ENCODE results near the gene SPATS2L.

DNA sequence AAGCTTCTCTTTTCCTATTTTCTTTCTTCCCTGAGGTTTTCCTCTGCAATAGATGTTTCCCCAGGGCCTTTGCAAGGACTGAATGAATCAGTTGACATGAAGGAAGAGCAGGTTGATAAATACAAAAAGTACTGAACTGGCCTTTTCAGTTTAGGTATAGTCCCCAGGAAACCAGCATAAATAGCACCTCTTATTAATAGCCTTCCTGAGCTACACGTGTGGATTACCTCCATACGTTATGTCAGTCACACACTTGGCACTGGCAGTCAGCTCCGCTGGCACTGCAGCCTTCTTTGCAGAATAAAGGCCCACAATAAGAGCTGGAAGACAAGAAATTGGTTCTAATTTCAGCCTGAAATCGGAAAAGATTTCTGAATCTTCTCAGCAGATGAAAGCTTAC is 142.7 kb downstream of the SPATS2L start:
- TF ChIP-seq, protein P1, sequence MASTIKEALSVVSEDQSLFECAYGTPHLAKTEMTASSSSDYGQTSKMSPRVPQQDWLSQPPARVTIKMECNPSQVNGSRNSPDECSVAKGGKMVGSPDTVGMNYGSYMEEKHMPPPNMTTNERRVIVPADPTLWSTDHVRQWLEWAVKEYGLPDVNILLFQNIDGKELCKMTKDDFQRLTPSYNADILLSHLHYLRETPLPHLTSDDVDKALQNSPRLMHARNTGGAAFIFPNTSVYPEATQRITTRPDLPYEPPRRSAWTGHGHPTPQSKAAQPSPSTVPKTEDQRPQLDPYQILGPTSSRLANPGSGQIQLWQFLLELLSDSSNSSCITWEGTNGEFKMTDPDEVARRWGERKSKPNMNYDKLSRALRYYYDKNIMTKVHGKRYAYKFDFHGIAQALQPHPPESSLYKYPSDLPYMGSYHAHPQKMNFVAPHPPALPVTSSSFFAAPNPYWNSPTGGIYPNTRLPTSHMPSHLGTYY (CRISPR knock-in tag; IDR thresholded peaks at IDR 0.05), result no peak
- TF ChIP-seq, protein P2, sequence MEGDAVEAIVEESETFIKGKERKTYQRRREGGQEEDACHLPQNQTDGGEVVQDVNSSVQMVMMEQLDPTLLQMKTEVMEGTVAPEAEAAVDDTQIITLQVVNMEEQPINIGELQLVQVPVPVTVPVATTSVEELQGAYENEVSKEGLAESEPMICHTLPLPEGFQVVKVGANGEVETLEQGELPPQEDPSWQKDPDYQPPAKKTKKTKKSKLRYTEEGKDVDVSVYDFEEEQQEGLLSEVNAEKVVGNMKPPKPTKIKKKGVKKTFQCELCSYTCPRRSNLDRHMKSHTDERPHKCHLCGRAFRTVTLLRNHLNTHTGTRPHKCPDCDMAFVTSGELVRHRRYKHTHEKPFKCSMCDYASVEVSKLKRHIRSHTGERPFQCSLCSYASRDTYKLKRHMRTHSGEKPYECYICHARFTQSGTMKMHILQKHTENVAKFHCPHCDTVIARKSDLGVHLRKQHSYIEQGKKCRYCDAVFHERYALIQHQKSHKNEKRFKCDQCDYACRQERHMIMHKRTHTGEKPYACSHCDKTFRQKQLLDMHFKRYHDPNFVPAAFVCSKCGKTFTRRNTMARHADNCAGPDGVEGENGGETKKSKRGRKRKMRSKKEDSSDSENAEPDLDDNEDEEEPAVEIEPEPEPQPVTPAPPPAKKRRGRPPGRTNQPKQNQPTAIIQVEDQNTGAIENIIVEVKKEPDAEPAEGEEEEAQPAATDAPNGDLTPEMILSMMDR (IDR thresholded peaks at IDR 0.05), result no peak
- no peak for TF ChIP-seq ZBTB21 (CRISPR knock-in tag; IDR thresholded peaks at IDR 0.05; ENCODE audit: borderline replicate concordance)
- TF ChIP-seq JUN (CRISPR knock-in tag; IDR thresholded peaks at IDR 0.05), result no peak
- TF ChIP-seq, protein P3, sequence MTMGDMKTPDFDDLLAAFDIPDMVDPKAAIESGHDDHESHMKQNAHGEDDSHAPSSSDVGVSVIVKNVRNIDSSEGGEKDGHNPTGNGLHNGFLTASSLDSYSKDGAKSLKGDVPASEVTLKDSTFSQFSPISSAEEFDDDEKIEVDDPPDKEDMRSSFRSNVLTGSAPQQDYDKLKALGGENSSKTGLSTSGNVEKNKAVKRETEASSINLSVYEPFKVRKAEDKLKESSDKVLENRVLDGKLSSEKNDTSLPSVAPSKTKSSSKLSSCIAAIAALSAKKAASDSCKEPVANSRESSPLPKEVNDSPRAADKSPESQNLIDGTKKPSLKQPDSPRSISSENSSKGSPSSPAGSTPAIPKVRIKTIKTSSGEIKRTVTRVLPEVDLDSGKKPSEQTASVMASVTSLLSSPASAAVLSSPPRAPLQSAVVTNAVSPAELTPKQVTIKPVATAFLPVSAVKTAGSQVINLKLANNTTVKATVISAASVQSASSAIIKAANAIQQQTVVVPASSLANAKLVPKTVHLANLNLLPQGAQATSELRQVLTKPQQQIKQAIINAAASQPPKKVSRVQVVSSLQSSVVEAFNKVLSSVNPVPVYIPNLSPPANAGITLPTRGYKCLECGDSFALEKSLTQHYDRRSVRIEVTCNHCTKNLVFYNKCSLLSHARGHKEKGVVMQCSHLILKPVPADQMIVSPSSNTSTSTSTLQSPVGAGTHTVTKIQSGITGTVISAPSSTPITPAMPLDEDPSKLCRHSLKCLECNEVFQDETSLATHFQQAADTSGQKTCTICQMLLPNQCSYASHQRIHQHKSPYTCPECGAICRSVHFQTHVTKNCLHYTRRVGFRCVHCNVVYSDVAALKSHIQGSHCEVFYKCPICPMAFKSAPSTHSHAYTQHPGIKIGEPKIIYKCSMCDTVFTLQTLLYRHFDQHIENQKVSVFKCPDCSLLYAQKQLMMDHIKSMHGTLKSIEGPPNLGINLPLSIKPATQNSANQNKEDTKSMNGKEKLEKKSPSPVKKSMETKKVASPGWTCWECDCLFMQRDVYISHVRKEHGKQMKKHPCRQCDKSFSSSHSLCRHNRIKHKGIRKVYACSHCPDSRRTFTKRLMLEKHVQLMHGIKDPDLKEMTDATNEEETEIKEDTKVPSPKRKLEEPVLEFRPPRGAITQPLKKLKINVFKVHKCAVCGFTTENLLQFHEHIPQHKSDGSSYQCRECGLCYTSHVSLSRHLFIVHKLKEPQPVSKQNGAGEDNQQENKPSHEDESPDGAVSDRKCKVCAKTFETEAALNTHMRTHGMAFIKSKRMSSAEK (CRISPR knock-in tag; IDR thresholded peaks at IDR 0.05; ENCODE audit: borderline replicate concordance), result no peak
- no peak for TF ChIP-seq ZNF138 (CRISPR knock-in tag; conservative IDR thresholded peaks at IDR 0.05)
- no peak for TF ChIP-seq ESRRA (CRISPR knock-in tag; IDR thresholded peaks at IDR 0.05; ENCODE audit: borderline replicate concordance)
- TF ChIP-seq, protein P4, sequence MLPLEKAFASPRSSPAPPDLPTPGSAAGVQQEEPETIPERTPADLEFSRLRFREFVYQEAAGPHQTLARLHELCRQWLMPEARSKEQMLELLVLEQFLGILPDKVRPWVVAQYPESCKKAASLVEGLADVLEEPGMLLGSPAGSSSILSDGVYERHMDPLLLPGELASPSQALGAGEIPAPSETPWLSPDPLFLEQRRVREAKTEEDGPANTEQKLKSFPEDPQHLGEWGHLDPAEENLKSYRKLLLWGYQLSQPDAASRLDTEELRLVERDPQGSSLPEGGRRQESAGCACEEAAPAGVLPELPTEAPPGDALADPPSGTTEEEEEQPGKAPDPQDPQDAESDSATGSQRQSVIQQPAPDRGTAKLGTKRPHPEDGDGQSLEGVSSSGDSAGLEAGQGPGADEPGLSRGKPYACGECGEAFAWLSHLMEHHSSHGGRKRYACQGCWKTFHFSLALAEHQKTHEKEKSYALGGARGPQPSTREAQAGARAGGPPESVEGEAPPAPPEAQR (CRISPR knock-in tag; IDR thresholded peaks at IDR 0.05), result no peak
